PC-3 (cell line): ENCODE measurements around the gene GGACT. TPM values are rescaled to one million over a fixed set of nuclear protein-coding genes. Genes with fewer than 3 reads are reported as not detected.

ENCODE experiments used
- ATAC-seq: fragments of 200-7000 bp; cut with Tn5 transposase; 2 replicates; pipeline ENCODE4 v1.9.1; 2020; ENCODE audit warnings: mild to moderate bottlenecking, moderate library complexity
- BruUV-seq: library from RNA; stranded (reverse); fragments of 400-500 nt; replicated peaks from 2 replicates; lab custom pipeline; 2021; lab: Mats Ljungman, UMichigan
- CTCF ChIA-PET: fragments of 300-600 bp; sonication (Branson Sonifier 250); formaldehyde crosslinking; loops from one replicate; lab custom pipeline; 2022; ENCODE audit warnings: antibody characterized with exemption; lab: Charles Lee
- POLR2A ChIA-PET: fragments of 300-600 bp; sonication (Branson Sonifier 250); formaldehyde crosslinking; loops from one replicate; lab custom pipeline; 2022; ENCODE audit warnings: antibody characterized with exemption; ENCODE audit not compliant: unreplicated experiment; lab: Charles Lee
- DNase-seq: peaks from one replicate; pipeline ENCODE4 v3.0.0-alpha.2; 2015
- H2AFZ ChIP-seq: fragments of 300-600 bp; sonication (generic); 2 replicates; pipeline ENCODE4 v1.6.0; 2016; ENCODE audit warnings: antibody characterized with exemption, low read length
- H3F3A ChIP-seq: fragments of 300-600 bp; sonication (generic); one replicate; pipeline ENCODE4 v1.6.0; 2017; ENCODE audit warnings: antibody characterized with exemption, low read length, control low read depth, mild to moderate bottlenecking; ENCODE audit not compliant: unreplicated experiment
- H3K27ac ChIP-seq: fragments of 300-600 bp; sonication (generic); 2 replicates; pipeline ENCODE4 v1.5.1; 2016; ENCODE audit warnings: mild to moderate bottlenecking, low read length
- H3K27me3 ChIP-seq: fragments of 300-600 bp; sonication (generic); 2 replicates; pipeline ENCODE4 v1.6.1; 2016; ENCODE audit warnings: low read length, mixed read lengths
- H3K36me3 ChIP-seq: fragments of 300-600 bp; sonication (generic); 2 replicates; pipeline ENCODE4 v1.6.1; 2016; ENCODE audit warnings: low read depth, mixed run types, low read length, mixed read lengths
- H3K4me1 ChIP-seq: fragments of 300-600 bp; sonication (generic); 2 replicates; pipeline ENCODE4 v1.5.1; 2016; ENCODE audit warnings: low read length; ENCODE audit not compliant: insufficient read depth
- H3K4me2 ChIP-seq: fragments of 300-600 bp; sonication (generic); 2 replicates; pipeline ENCODE4 v1.6.0; 2016; ENCODE audit warnings: low read length
- H3K4me3 ChIP-seq: fragments of 300-600 bp; sonication (generic); 2 replicates; pipeline ENCODE4 v1.5.1; 2016; ENCODE audit warnings: mild to moderate bottlenecking, low read length, mixed read lengths
- H3K79me2 ChIP-seq: fragments of 300-600 bp; sonication (generic); 2 replicates; pipeline ENCODE4 v1.6.1; 2017; ENCODE audit warnings: low read length, mixed read lengths
- H3K9ac ChIP-seq: fragments of 300-600 bp; sonication (generic); 2 replicates; pipeline ENCODE4 v1.6.0; 2016; ENCODE audit warnings: mild to moderate bottlenecking, low read length
- H3K9me2 ChIP-seq: fragments of 300-600 bp; sonication (generic); replicated peaks from 2 replicates; pipeline ENCODE4 v1.6.1; 2016; ENCODE audit warnings: mixed run types, low read length, mixed read lengths
- H3K9me3 ChIP-seq: fragments of 300-600 bp; sonication (generic); 2 replicates; pipeline ENCODE4 v1.6.1; 2016; ENCODE audit warnings: low read length, mixed read lengths
- H4K20me1 ChIP-seq: fragments of 300-600 bp; sonication (generic); 2 replicates; pipeline ENCODE4 v1.6.1; 2016; ENCODE audit warnings: low read length, mixed read lengths
- CTCF ChIP-seq: fragments of 300-600 bp; sonication (generic); conservative IDR thresholded peaks from 2 replicates; pipeline ENCODE4 v1.5.1; 2017; ENCODE audit warnings: antibody characterized with exemption, low read depth, mild to moderate bottlenecking, low read length
- EZH2 ChIP-seq: fragments of 300-600 bp; sonication (generic); IDR thresholded peaks from one replicate; pipeline ENCODE4 v1.6.1; 2017; ENCODE audit warnings: antibody characterized with exemption, mild to moderate bottlenecking, low read length; ENCODE audit not compliant: unreplicated experiment
- EZH2phosphoT487 ChIP-seq: fragments of 300-600 bp; sonication (generic); IDR thresholded peaks from 2 replicates; pipeline ENCODE4 v1.6.1; 2018; ENCODE audit warnings: mild to moderate bottlenecking, antibody characterized with exemption, low read length, borderline replicate concordance
- intact Hi-C: fragments of 100-400 bp; cut with micrococcal nuclease; formaldehyde crosslinking; loops from 2 replicates; pipeline ENCODE4 v1.9.0; 2023
- total RNA-seq: library from RNA; depleted of rRNA; stranded (reverse); fragments of >200 nt; gene quantifications from 2 replicates; pipeline ENCODE4 v1.2.3, GENCODE V29; 2014

Gene GGACT
- total RNA-seq, 1 experiment from 2014 or later: 0.77 TPM

GRCh38 chr13:100511466-100511865 lies 77.1 kb downstream of the GGACT start:
- Histone ChIP-seq H3K4me3 (no peak overlapping the region), H3K27me3 (no peaks in the 10 kb centered on the region), H3K4me1 (peaks cover 4% of the 10 kb centered on the region; the same call in 1 of the 2 replicates), H3K9me2 (no peaks in the 10 kb centered on the region), H2AFZ (no peak overlapping the region), H3F3A (no peaks in the 10 kb centered on the region), H3K27ac (no peak overlapping the region), H3K4me2 (no peak overlapping the region), H4K20me1 (no peaks in the 10 kb centered on the region), H3K9me3 (no peaks in the 10 kb centered on the region), H3K36me3 (no peaks in the 10 kb centered on the region; the same call in 1 of the 2 replicates), H3K79me2 (no peaks in the 10 kb centered on the region), H3K9ac (no peak overlapping the region)
- ATAC-seq: no peak
- TF ChIP-seq EZH2: no peak
- TF ChIP-seq EZH2phosphoT487: no peak
- no peak for TF ChIP-seq CTCF
- POLR2A ChIA-PET: no interaction called here
- BruUV-seq: no TSS peak
- intact Hi-C loops: loop anchor here (5.0 kb wide), 3 partner anchors 164 to 854 kb away; no protein-coding TSS in a partner anchor
- DNase-seq: no peak
- CTCF ChIA-PET: no interaction called here

- Histone ChIP-seq H4K20me1 (no peaks in the 10 kb centered on the region), H3K9me3 (no peaks in the 10 kb centered on the region), H3K9ac (no peak overlapping the region), H2AFZ (no peak overlapping the region), H3K4me2 (no peak overlapping the region), H3K36me3 (no peaks in the 10 kb centered on the region; the same call in 1 of the 2 replicates), H3K27me3 (no peaks in the 10 kb centered on the region), H3F3A (no peaks in the 10 kb centered on the region), H3K79me2 (no peaks in the 10 kb centered on the region), H3K9me2 (no peaks in the 10 kb centered on the region), H3K4me3 (no peak overlapping the region), H3K27ac (no peak overlapping the region), H3K4me1 (peaks cover 4% of the 10 kb centered on the region; the same call in 1 of the 2 replicates)
- no peak for DNase-seq
- intact Hi-C loops: loop anchor here (5.0 kb wide), 3 partner anchors 163 to 853 kb away; no protein-coding TSS in a partner anchor
- POLR2A ChIA-PET: no interaction called here
- ATAC-seq: no peak
- no TSS peak for BruUV-seq
- CTCF ChIA-PET: no interaction called here
- TF ChIP-seq EZH2 (no peak), EZH2phosphoT487 (no peak), CTCF (no peak)
These were observed 78.2 kb downstream of the GGACT start for GRCh38 chr13:100510208-100510957.

- no peak overlapping the region for H3K27ac ChIP-seq
- intact Hi-C loops: no loop called here
- no peaks in the 10 kb centered on the region for H3K36me3 ChIP-seq
- DNase-seq (no peak), ATAC-seq (no peak)
- no peaks in the 10 kb centered on the region for H3K4me1 ChIP-seq
- H3F3A ChIP-seq: no peaks in the 10 kb centered on the region
- no peak overlapping the region for H3K4me2 ChIP-seq
- H3K27me3 ChIP-seq: no peaks in the 10 kb centered on the region
- no peak for TF ChIP-seq CTCF
- TF ChIP-seq EZH2: no peak
- TF ChIP-seq EZH2phosphoT487: no peak
- no peaks in the 10 kb centered on the region for H3K9me3 ChIP-seq
- no peaks in the 10 kb centered on the region for H4K20me1 ChIP-seq
- no peaks in the 10 kb centered on the region for H3K9me2 ChIP-seq
- H3K9ac ChIP-seq: no peak overlapping the region
- H2AFZ ChIP-seq: no peak overlapping the region
- H3K4me3 ChIP-seq: no peak overlapping the region
- no TSS peak for BruUV-seq
- ChIA-PET CTCF (no interaction called here), POLR2A (no interaction called here)
- no peaks in the 10 kb centered on the region for H3K79me2 ChIP-seq
These were observed 79.6 kb downstream of the GGACT start for GRCh38 chr13:100508996-100509395.
